HS-5 (cell line): ENCODE results near the gene ADAMTS17.

Experiments
- DNase-seq: peaks from one replicate; pipeline ENCODE4 v3.0.0-alpha.2; 2012; ENCODE audit warnings: low read depth

Gene ADAMTS17

GRCh38 chr15:100310513-100311153, 31.1 kb downstream of the ADAMTS17 start:
- no peak for DNase-seq

DNA sequence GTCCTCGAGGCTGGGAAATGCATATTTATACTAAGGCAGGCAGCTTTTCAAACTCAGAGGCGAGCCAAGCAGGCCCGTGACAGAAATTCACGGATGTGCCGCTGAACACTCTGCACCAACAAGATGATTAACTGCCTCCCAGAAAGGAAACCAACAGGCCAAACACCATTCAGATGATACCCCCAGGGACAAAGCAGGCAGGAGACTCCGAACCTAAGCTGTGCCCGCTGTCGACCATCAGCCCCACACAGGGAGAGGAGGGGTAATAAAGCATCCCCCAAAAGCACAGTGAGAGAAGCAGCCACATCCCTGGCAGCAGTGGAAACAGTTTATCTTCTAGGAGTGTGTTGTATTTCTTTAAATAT, 31.8 kb downstream of the ADAMTS17 start:
- DNase-seq = no peak

DNA sequence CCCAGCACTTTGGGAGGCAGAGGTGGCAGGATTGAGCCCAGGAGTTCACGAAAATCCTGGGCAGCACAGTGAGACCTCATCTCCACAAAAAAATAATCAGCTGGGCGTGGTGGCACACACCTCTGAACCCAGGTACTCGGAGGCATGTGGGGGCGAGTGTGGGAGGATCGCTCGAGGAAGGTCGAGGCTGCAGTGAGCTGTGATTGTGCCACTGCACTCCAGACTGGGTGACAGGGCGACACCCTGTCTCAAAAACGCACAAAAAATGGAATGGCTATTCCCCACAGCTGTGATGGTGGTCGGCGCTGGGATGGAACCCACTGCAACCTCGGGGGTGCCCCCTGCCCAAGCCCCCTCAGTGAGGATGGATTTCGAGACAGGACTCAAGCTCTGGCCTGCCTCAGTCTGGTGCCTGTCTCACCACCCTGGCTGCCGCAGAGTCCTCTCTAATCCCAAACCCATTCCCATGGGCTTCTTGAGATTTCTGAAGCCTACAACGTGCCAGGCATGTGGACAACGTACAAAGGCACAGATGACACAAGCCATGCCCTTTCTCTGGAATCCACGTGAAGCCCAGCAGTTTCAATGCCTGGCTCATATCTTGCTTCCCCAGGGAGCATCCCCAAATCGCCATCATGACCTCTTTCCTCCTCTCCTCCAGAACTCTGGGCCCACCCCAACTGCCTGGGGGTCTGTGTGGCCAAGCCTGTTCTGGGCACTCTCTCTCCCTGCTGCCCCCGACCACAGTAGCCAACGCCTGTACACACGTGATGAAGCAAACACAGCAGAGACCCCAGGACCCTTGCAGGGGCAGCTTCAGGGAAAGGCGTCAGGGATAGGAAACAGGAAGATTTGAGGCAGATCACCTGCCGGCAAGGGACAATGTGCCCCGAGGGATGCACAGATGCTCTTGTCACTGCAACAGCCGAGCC, 32.4 kb downstream of the ADAMTS17 start:
- no peak for DNase-seq

DNA sequence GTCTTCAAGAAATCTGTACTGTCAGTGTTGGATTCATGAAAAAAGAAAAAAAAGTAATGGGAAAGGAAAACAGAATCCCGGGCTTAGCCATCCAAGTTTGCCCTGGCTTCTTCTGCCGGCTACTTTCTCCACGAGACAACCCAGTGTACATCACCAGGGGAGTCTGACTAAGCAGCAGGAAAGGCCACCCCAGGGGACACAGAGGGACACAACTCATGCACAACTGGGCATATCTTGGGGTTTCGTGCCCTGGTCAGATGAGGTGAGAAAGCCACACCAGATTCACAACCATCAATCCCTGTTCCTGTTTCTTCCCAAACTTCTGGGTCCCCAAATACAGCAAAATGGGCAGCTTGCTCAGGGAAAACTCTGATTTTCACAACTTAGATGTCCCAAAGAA, 33.2 kb downstream of the ADAMTS17 start:
- no peak for DNase-seq

- no peak for DNase-seq
These were observed 33.6 kb downstream of the ADAMTS17 start for GRCh38 chr15:100308213-100308600.

DNA sequence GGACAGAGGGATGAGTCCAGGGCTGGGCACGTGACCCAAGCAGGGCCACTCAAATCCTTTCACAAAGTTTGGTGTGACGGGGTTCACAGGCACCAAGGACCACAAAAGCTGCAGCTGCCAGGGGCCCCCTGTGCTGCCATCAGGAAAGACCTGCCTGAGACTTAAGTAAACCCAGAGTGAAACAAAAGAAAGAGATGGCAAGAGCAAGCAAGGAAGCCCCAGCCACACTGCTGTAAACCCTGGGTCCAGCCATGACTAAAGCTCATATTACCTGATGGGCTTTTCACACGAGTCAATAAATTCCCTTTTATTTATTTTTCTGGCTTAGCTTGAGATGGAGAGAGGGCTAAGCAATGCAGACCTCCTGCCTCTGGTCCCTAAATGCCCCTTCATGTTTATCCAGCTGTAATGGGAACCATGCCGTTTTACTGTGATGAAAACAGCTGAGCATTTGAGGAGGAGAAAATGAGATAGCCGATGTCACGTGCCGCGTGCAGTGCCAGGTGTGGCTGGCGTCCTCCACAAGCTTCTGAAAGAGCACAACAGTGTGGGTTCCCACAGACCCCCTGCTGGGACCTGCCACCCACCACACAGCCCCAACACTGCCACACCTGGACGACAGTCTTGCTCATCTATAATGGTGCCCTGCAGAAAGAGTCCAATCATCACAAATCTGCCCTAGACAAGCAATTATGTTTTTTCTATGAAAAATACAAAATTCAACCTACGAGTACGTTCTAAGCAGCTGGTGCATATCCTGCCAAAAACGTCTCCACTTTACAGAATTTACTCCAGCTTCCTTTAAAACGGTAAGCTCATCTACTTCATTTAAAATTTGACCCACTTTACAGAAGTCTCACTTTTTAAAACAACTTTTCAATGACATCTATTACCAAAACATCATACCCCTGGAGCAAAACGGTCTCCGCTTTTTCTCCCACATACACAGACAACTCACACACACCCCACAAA, 34.2 kb downstream of the ADAMTS17 start:
- no peak for DNase-seq

- DNase-seq = no peak
These were observed 35.7 kb downstream of the ADAMTS17 start for GRCh38 chr15:100306098-100306497.

DNA sequence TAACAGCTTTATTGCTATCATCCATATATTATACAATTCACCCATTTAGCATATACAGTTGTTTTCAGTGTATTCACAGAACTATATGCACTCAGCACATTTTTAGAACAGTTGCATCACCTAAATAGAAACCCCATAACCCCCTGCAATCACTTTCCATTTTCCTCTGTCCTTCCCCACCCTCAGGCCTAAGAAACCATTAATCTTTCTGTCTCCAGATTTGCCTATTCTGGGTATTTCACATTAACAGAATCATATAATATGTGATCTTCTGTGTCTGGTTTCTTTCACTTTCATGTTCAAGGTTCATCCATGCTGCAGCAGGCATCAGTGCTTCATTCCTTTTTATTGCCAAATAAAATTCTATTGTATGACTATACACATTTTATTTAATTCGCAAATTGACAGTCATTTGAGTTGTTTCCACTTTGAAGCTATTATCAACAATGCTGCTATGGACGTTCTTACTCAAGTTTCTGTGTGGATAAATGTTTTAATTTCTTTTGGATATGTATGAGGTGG, 39.8 kb downstream of the ADAMTS17 start:
- no peak for DNase-seq

DNA sequence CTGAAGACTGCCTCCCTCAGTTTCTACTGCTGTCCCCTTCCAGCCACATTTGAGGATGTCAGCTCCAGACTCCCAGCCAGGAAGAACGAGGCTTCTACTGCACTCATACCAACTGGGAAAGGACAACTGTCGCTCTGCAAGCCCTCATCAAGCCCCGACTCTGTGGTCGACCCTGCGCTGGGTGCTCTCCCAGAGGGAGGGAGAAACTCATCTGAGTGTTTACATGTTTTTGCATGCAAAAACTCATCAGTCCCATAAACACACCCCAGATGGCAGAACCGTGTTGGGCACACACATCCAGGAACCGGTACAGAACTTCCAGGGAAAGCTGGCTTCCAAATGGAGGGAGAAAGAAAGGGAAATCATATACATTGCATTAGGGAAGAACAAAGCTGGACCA, 43.5 kb downstream of the ADAMTS17 start:
- DNase-seq = no peak

GRCh38 chr15:100297812-100298211, 44.0 kb downstream of the ADAMTS17 start:
- DNase-seq = no peak

GRCh38 chr15:100295939-100296565, 45.7 kb downstream of the ADAMTS17 start:
- no peak for DNase-seq

- DNase-seq = no peak
These were observed 49.8 kb downstream of the ADAMTS17 start for GRCh38 chr15:100292010-100292409.

GRCh38 chr15:100291106-100291505, 50.7 kb downstream of the ADAMTS17 start:
- no peak for DNase-seq

- no peak for DNase-seq
These were observed 56.0 kb downstream of the ADAMTS17 start for GRCh38 chr15:100285641-100286295.

- no peak for DNase-seq
These were observed 57.1 kb downstream of the ADAMTS17 start for GRCh38 chr15:100284701-100285100.

GRCh38 chr15:100284191-100284590, 57.6 kb downstream of the ADAMTS17 start:
- DNase-seq = no peak

DNA sequence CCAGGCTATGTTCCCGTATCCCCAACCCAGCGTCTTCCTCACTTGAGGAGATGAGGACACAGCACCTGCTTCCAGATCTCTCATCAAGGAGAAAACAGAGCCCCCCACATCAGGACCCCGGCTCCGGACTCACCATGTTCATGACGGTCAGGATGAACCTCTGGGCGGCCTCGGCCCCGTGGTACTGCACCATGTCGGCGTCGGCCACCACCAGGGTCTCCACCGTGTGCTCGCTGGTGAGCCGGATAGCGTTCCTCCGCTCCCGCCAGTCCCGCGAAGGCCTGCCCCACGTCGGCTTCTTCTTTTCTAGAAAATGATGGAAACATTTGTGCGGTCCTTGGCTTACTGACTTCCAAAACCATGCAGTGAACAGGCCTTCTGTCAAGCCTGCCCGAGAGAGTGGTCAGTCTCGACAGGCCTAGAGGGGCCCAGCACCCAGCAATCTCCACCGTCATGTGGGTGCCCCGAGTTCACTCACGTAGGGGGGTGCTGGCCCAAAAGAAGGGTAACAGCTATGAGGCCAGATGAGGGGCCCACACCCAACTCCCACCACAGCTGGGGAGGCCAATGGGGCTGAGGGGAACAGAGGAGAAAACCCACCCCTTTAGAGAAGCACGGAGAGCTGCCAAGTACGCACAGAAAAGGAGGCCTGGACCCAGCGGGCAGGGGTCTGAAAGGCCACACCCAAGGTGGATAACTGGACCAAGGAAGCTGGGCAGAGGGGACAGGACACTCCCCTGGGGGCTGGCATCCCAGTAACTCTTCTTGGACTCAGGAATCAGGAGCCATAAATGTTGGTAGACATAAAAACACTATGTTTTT, 60.5 kb downstream of the ADAMTS17 start:
- no peak for DNase-seq

GRCh38 chr15:100279849-100280248, 61.9 kb downstream of the ADAMTS17 start:
- DNase-seq = no peak

DNA sequence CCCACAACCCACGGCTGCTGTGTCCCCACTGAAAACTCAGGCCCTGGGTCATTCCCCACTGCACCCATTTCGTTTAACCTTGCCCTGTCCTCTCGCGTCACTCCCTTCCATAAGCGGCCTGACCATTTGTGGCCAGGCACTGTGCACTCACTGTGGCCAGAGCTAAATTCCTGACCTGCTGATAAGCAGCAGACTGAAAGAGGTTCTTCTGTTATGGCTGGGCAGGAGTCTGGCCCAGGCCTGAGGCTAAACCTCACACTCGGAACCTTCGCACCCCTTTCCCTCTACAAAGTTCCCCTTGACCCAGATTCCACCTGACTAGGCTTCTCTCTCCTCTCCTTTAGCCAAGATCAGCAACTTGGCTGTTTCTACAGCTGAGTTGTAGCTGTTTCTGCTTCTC, 62.3 kb downstream of the ADAMTS17 start:
- no peak for DNase-seq
